Osteoblast (primary cell): ENCODE measurements around the gene FXR2. TPM values are rescaled to one million over a fixed set of nuclear protein-coding genes. Genes with fewer than 3 reads are reported as not detected.
"Not testable (repeated sequence)": the region's sequence is repeated elsewhere in the genome, so short reads cannot be mapped to it uniquely, and the experiment has no call there.

Experiments used
- DNase-seq: peaks from one replicate; pipeline ENCODE4 v3.0.0; 2011; ENCODE audit warnings: low spot score, mixed read lengths; ENCODE audit not compliant: insufficient read length; ENCODE audit errors: missing footprints
- H2AFZ ChIP-seq: 2 replicates; pipeline ENCODE4 v1.6.0; 2011; ENCODE audit warnings: mild to moderate bottlenecking, low read length
- H3K27ac ChIP-seq: 2 replicates; pipeline ENCODE4 v1.5.1; 2011; ENCODE audit warnings: mild to moderate bottlenecking, low read depth, low read length, moderate library complexity
- H3K27me3 ChIP-seq: 2 replicates; pipeline ENCODE4 v1.6.0; 2012; ENCODE audit warnings: mild to moderate bottlenecking, control low read depth, inconsistent platforms, low read length, moderate library complexity; ENCODE audit not compliant: insufficient read depth
- H3K36me3 ChIP-seq: 2 replicates; pipeline ENCODE4 v1.5.1; 2011; ENCODE audit warnings: mild to moderate bottlenecking, low read length, control low read depth, moderate library complexity; ENCODE audit not compliant: insufficient read depth
- H3K4me1 ChIP-seq: 2 replicates; pipeline ENCODE4 v1.5.1; 2011; ENCODE audit warnings: mild to moderate bottlenecking, low read length, control low read depth, moderate library complexity; ENCODE audit not compliant: insufficient read depth
- H3K4me2 ChIP-seq: 2 replicates; pipeline ENCODE4 v1.6.0; 2011; ENCODE audit warnings: mild to moderate bottlenecking, low read length; ENCODE audit not compliant: insufficient read depth
- H3K4me3 ChIP-seq: fragments of 200-600 bp; sonication (generic); 3 replicates; pipeline ENCODE4 v1.5.1; 2012; ENCODE audit warnings: mild to moderate bottlenecking, low read length, inconsistent platforms; ENCODE audit not compliant: insufficient read depth
- H3K79me2 ChIP-seq: 2 replicates; pipeline ENCODE4 v1.6.0; 2012; ENCODE audit warnings: mild to moderate bottlenecking, low read length, control low read depth, inconsistent platforms; ENCODE audit not compliant: insufficient read depth
- H3K9me3 ChIP-seq: 2 replicates; pipeline ENCODE4 v1.5.1; 2011; ENCODE audit warnings: low read depth, low read length, control low read depth
- H4K20me1 ChIP-seq: 2 replicates; pipeline ENCODE4 v1.6.0; 2012; ENCODE audit warnings: mild to moderate bottlenecking, low read length, control low read depth; ENCODE audit not compliant: insufficient read depth
- CTCF ChIP-seq: IDR thresholded peaks from 2 replicates; pipeline ENCODE4 v1.5.1; 2011; ENCODE audit warnings: mild to moderate bottlenecking, low read depth, low read length, moderate library complexity; ENCODE audit errors: extremely low read depth
- total RNA-seq: library from RNA; depleted of rRNA; stranded (reverse); fragments of >200 nt; gene quantifications from 2 replicates; pipeline ENCODE4 v1.2.3, GENCODE V29; 2012

Gene FXR2
- total RNA-seq, 1 donor = 42.7 TPM

- H3K4me2 ChIP-seq = peak overlapping the region; percentile 95
- H3K4me1 ChIP-seq = peaks cover 5% of the 10 kb centered on the region
- peak; percentile 88 for DNase-seq
- no peaks in the 10 kb centered on the region for H4K20me1 ChIP-seq
- TF ChIP-seq CTCF = no peak
- no peaks in the 10 kb centered on the region for H3K27me3 ChIP-seq
- H3K9me3 ChIP-seq = no peaks in the 10 kb centered on the region
- H3K36me3 ChIP-seq = no peaks in the 10 kb centered on the region
- H2AFZ ChIP-seq = peak overlapping the region; percentile 93
- peak overlapping the region; percentile 85 for H3K27ac ChIP-seq
- peaks cover 15% of the 10 kb centered on the region for H3K79me2 ChIP-seq
- H3K4me3 ChIP-seq = peak overlapping the region; percentile 95
These were observed 12.2 kb upstream of the FXR2 start for GRCh38 chr17:7626956-7627249.

DNA sequence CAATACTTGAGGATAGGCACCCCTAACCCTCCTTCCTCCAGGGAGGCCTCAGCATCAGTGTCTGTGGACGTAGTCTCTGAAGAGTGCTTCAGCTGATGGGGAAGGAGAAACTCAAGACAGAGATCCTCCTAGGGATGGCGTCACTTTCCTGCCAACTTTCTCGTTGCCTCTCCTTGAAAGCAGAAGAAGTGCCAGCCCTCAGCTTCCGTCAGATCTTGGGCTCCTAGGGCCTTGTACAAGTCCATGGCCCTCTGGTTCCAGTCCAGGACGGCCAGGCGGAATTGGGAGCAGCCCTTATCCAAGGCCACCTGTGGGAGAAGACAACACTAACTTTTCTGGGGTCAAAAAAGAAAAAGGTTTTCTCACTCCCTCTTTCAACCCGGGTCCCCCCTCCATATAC lies 11.6 kb upstream of the FXR2 start:
- Histone ChIP-seq H3K4me3 (no peak overlapping the region), H3K4me2 (peak overlapping the region; percentile 95)
- DNase-seq = no peak

DNA sequence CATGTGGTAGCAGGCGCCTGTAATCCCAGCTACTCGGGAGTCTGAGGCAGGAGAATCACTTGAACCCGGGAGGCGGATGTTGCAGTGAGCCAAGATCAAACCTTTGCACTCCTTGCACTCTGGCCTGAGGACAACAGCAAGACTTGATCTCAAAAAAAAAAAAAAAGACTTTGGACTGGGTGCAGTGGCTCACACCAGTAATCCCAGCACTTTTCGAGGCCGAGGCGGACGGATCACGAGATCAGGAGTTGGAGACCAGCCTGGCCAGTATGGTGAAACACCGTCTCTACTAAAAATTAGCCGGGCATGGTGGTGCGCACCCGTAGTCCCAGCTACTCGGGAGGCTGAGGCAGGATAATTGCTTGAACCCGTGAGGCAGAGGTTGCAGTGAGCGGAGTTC lies 11.1 kb upstream of the FXR2 start:
- H3K36me3 ChIP-seq, H4K20me1 ChIP-seq, H3K4me1 ChIP-seq, DNase-seq, H2AFZ ChIP-seq, H3K9me3 ChIP-seq, H3K4me3 ChIP-seq, H3K27me3 ChIP-seq, H3K27ac ChIP-seq, H3K4me2 ChIP-seq: not testable (repeated sequence)
- H3K79me2 ChIP-seq = peaks cover 15% of the 10 kb centered on the region

More for the DNA sequence above, 11.6 kb upstream of the FXR2 start:
- H3K36me3 ChIP-seq = no peaks in the 10 kb centered on the region
- H3K9me3 ChIP-seq = no peaks in the 10 kb centered on the region
- H3K27ac ChIP-seq = no peak overlapping the region
- H4K20me1 ChIP-seq = no peaks in the 10 kb centered on the region
- H3K79me2 ChIP-seq = peaks cover 15% of the 10 kb centered on the region
- no peaks in the 10 kb centered on the region for H3K27me3 ChIP-seq
- TF ChIP-seq CTCF = no peak
- no peak overlapping the region for H2AFZ ChIP-seq
- H3K4me1 ChIP-seq = peaks cover 5% of the 10 kb centered on the region

GRCh38 chr17:7623661-7624060 lies 9.0 kb upstream of the FXR2 start:
- H3K4me3 ChIP-seq = no peak overlapping the region
- H3K79me2 ChIP-seq = peaks cover 15% of the 10 kb centered on the region
- H3K27me3 ChIP-seq = no peaks in the 10 kb centered on the region
- H3K4me2 ChIP-seq = no peak overlapping the region
- H3K9me3 ChIP-seq = no peaks in the 10 kb centered on the region
- H3K27ac ChIP-seq = no peak overlapping the region
- no peaks in the 10 kb centered on the region for H4K20me1 ChIP-seq
- no peak overlapping the region for H2AFZ ChIP-seq
- no peak for DNase-seq
- H3K36me3 ChIP-seq = no peaks in the 10 kb centered on the region
- TF ChIP-seq CTCF = no peak
- peaks cover 5% of the 10 kb centered on the region for H3K4me1 ChIP-seq

DNA sequence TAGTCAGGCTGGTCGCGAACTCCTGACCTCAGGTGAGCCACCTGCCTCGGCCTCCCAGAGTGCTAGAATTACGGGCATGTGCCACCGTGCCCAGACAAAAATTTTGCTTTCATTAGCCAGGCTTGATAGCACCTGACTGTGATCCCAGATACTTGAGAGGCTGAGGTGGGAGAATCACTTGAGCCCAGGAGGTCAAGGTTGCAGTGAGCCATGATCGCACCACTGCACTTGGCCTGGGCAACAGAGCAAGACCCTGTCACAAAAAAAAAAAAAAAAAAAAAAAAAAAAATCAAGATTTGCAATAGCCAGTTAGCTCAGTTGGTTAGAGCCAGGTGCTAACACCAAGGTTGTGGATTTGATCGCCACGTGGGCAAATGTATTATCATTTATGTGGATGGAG lies 6.1 kb upstream of the FXR2 start:
- Histone ChIP-seq H3K9me3 (no peaks in the 10 kb centered on the region), H3K27me3 (no peaks in the 10 kb centered on the region), H3K4me2 (no peak overlapping the region), H3K79me2 (no peaks in the 10 kb centered on the region), H3K36me3 (no peaks in the 10 kb centered on the region), H4K20me1 (no peaks in the 10 kb centered on the region), H3K27ac (no peak overlapping the region), H3K4me1 (no peaks in the 10 kb centered on the region), H3K4me3 (no peak overlapping the region), H2AFZ (no peak overlapping the region)
- no peak for DNase-seq
- no peak for TF ChIP-seq CTCF
